T-helper 17 cell (primary cell): ENCODE data around the gene SETD3. TPM values are rescaled to one million over a fixed set of nuclear protein-coding genes. Genes with fewer than 3 reads are reported as not detected.

ENCODE experiments used
- ATAC-seq: fragments of 150-1000 bp; cut with Tn5 transposase; 2 replicates; pipeline ENCODE4 v1.10.0; 2021; ENCODE audit warnings: mild to moderate bottlenecking, moderate library complexity
- DNase-seq, 3 donors: peaks; one replicate each; pipeline versions ENCODE4 v3.0.0 to v3.0.0-alpha.2; 2020 to 2021
- H3K9me3 ChIP-seq: one replicate; pipeline ENCODE4 v1.7.0; 2013; ENCODE audit warnings: low read length, mild to moderate bottlenecking; ENCODE audit not compliant: control insufficient read depth, poor library complexity, severe bottlenecking
- H3K27ac Mint-ChIP-seq: one replicate; pipeline ENCODE4 v1.8.0; 2022; ENCODE audit warnings: mild to moderate bottlenecking, moderate library complexity, mixed read lengths
- H3K27me3 Mint-ChIP-seq: one replicate; pipeline ENCODE4 v1.8.0; 2022; ENCODE audit warnings: mixed read lengths
- H3K36me3 Mint-ChIP-seq: one replicate; pipeline ENCODE4 v1.8.0; 2022; ENCODE audit warnings: low read depth, mixed read lengths
- H3K4me1 Mint-ChIP-seq: one replicate; pipeline ENCODE4 v1.8.0; 2022; ENCODE audit warnings: mild to moderate bottlenecking, mixed read lengths
- H3K4me3 Mint-ChIP-seq: one replicate; pipeline ENCODE4 v1.8.0; 2022; ENCODE audit warnings: mild to moderate bottlenecking, moderate library complexity, mixed read lengths
- total RNA-seq, 4 donors: library from RNA in 2 of 4; stranded (reverse) in 2 of 4; gene quantifications; one replicate each; pipeline ENCODE4 v1.2.3 and lab custom pipeline; 2022 to 2026

Gene SETD3
- total RNA-seq, 2 donors from 2014 or later, result 38.2 to 47.6 TPM

GRCh38 chr14:99413172-99413571 lies 67.5 kb downstream of the SETD3 start:
- ATAC-seq, result no peak
- no peak for DNase-seq
- H3K9me3 ChIP-seq, result no peaks in the 10 kb centered on the region
- Mint-ChIP-seq H3K4me3 (no peak overlapping the region), H3K27me3 (no peaks in the 10 kb centered on the region), H3K4me1 (peaks cover 22% of the 10 kb centered on the region), H3K27ac (peak overlapping the region; percentile 78), H3K36me3 (peaks cover 7% of the 10 kb centered on the region)

DNA sequence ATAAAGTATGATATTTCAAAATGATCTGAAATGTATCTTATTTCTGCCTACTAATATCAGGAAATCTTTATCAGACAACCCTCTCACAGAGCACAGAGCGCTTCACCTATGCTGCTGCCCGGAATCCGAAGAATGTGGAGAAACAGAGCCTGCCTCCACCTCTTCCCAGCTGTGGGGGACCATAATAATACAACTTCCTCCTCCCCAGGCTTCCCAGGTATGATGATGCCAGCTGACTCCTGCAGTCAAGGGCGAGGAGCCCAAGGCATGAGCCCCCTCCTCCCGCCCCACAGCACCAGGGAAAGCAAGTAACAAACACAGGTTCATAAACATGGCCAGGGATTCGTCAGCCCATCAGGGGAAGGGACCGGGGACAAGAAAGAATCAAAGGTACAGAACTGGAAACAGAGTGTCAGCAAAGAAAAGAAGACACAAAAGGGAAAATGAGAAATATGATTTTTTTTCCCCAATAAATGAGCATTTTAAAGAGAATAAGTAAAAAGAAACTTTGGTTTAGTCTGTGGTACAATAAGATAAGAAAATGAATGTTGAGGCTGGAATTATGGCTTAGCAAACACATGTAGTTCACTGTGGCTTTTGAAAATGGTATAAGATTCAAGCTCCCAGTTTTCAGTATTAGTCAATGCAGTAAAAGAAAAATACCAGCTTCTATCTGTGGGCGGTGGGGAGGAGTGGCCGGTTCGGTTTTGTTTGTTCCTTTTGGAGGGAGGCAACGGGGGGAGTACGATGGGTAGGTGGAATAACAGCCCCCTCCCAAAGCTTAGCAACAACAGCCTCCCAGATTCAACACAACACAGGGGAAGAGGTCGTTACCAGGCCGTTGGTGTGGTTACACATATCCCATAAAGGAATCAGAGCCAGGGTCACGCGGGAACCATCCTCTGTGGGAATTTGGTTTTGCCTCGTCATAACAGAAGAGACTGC lies 68.3 kb downstream of the SETD3 start:
- Mint-ChIP-seq H3K4me3 (no peak overlapping the region), H3K27ac (peak overlapping the region; percentile 78), H3K27me3 (no peaks in the 10 kb centered on the region), H3K4me1 (peaks cover 26% of the 10 kb centered on the region), H3K36me3 (peaks cover 11% of the 10 kb centered on the region)
- H3K9me3 ChIP-seq, result no peaks in the 10 kb centered on the region
- no peak for ATAC-seq
- no peak for DNase-seq

DNA sequence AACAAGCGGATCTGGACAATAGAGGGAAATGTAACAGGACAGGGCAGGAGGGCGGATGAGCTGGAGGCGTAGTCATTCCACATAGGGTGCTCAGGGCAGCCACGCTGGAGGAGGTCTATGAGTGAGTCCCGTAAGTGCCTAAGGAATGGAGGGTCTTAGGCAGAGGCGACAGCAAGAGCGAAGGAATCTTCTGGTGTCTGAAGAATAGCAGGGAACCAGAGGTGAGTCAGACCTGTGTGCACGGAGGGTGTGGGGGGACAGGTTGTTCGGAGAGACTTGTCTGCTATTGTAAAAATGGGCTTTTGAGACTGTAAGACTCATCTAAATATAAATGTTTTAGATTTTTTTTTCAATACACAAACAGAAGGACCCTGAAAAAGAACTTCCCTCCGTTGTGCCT lies 70.6 kb downstream of the SETD3 start:
- no peaks in the 10 kb centered on the region for H3K9me3 ChIP-seq
- no peak overlapping the region for H3K4me3 Mint-ChIP-seq
- H3K27me3 Mint-ChIP-seq, result no peaks in the 10 kb centered on the region
- ATAC-seq, result no peak
- no peak overlapping the region for H3K27ac Mint-ChIP-seq
- H3K36me3 Mint-ChIP-seq, result peaks cover 11% of the 10 kb centered on the region
- peaks cover 24% of the 10 kb centered on the region for H3K4me1 Mint-ChIP-seq
- no peak for DNase-seq

GRCh38 chr14:99408971-99409289 lies 71.7 kb downstream of the SETD3 start:
- no peaks in the 10 kb centered on the region for H3K9me3 ChIP-seq
- ATAC-seq, result no peak
- Mint-ChIP-seq H3K27ac (no peak overlapping the region), H3K4me3 (no peak overlapping the region), H3K27me3 (no peaks in the 10 kb centered on the region), H3K36me3 (peaks cover 11% of the 10 kb centered on the region), H3K4me1 (peaks cover 21% of the 10 kb centered on the region)
- no peak for DNase-seq

- H3K9me3 ChIP-seq, result no peaks in the 10 kb centered on the region
- no peaks in the 10 kb centered on the region for H3K27me3 Mint-ChIP-seq
- ATAC-seq (no peak), DNase-seq (no peak)
- H3K27ac Mint-ChIP-seq, result peak overlapping the region; percentile 87
- H3K4me3 Mint-ChIP-seq, result peak overlapping the region; percentile 36
- H3K4me1 Mint-ChIP-seq, result peaks cover 19% of the 10 kb centered on the region
- peaks cover 12% of the 10 kb centered on the region for H3K36me3 Mint-ChIP-seq
Observed at GRCh38 chr14:99408286-99408970, 72.2 kb downstream of the SETD3 start.

GRCh38 chr14:99407416-99407815 lies 73.2 kb downstream of the SETD3 start:
- ATAC-seq (no peak), DNase-seq (no peak)
- H3K4me3 Mint-ChIP-seq, result no peak overlapping the region
- peaks cover 18% of the 10 kb centered on the region for H3K4me1 Mint-ChIP-seq
- no peaks in the 10 kb centered on the region for H3K27me3 Mint-ChIP-seq
- peaks cover 14% of the 10 kb centered on the region for H3K36me3 Mint-ChIP-seq
- no peaks in the 10 kb centered on the region for H3K9me3 ChIP-seq
- peak overlapping the region; percentile 87 for H3K27ac Mint-ChIP-seq

DNA sequence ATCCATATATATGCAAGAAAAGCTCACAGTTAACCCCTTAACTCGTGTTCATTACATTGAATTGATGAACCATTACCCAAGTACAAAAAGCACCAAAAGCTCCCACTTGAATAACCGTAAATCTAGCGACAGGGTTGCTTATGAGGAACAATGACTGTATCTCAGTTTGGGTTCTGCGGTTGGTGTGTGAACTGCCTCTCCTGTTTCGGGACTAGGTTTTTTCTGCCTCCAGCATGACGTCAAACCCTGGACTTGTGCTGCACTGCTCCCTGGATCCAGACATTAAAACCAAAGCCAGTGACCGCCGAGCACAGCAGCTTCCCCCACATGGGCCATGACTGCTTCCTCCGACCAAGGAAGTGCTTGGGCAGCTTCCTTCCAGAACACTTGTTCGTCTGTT lies 77.7 kb downstream of the SETD3 start:
- peaks cover 13% of the 10 kb centered on the region for H3K36me3 Mint-ChIP-seq
- peak overlapping the region; percentile 25 for H3K4me3 Mint-ChIP-seq
- no peaks in the 10 kb centered on the region for H3K9me3 ChIP-seq
- no peak for DNase-seq
- H3K27ac Mint-ChIP-seq, result peak overlapping the region; percentile 94
- H3K27me3 Mint-ChIP-seq, result no peaks in the 10 kb centered on the region
- peaks cover 13% of the 10 kb centered on the region for H3K4me1 Mint-ChIP-seq
- no peak for ATAC-seq

DNA sequence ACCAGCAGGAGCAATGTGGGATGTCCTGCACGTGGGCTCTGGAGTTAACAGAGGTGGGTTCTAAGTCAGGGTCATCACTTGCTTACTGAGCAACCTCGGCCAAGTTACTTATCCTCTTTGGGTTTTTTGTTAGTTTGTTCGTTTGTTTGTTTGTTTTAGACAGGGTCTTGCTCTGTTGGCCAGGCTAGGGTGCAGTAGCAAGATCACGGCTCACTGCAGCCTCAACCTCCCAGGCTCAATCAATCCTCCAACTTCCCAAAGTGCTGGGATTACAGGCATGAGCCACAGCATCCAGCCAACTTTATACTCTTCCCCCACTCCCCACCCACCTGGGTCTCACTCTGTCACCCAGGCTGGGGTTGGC lies 78.4 kb downstream of the SETD3 start:
- H3K9me3 ChIP-seq, result no peaks in the 10 kb centered on the region
- H3K27ac Mint-ChIP-seq, result peak overlapping the region; percentile 94
- no peaks in the 10 kb centered on the region for H3K27me3 Mint-ChIP-seq
- peaks cover 10% of the 10 kb centered on the region for H3K36me3 Mint-ChIP-seq
- peaks cover 9% of the 10 kb centered on the region for H3K4me1 Mint-ChIP-seq
- DNase-seq (no peak), ATAC-seq (no peak)
- H3K4me3 Mint-ChIP-seq, result no peak overlapping the region

- H3K4me1 Mint-ChIP-seq, result peaks cover 7% of the 10 kb centered on the region
- ATAC-seq, result no peak
- H3K4me3 Mint-ChIP-seq, result no peak overlapping the region
- H3K36me3 Mint-ChIP-seq, result peaks cover 10% of the 10 kb centered on the region
- H3K27ac Mint-ChIP-seq, result peak overlapping the region; percentile 94
- H3K9me3 ChIP-seq, result no peaks in the 10 kb centered on the region
- no peaks in the 10 kb centered on the region for H3K27me3 Mint-ChIP-seq
- DNase-seq, result no peak
Observed at GRCh38 chr14:99401621-99402284, 78.9 kb downstream of the SETD3 start.

- Mint-ChIP-seq H3K4me3 (no peak overlapping the region), H3K27ac (peak overlapping the region; percentile 94), H3K36me3 (peaks cover 10% of the 10 kb centered on the region), H3K4me1 (peaks cover 11% of the 10 kb centered on the region), H3K27me3 (no peaks in the 10 kb centered on the region)
- DNase-seq (no peak), ATAC-seq (no peak)
- H3K9me3 ChIP-seq, result no peaks in the 10 kb centered on the region
Observed at GRCh38 chr14:99401211-99401610, 79.4 kb downstream of the SETD3 start.

DNA sequence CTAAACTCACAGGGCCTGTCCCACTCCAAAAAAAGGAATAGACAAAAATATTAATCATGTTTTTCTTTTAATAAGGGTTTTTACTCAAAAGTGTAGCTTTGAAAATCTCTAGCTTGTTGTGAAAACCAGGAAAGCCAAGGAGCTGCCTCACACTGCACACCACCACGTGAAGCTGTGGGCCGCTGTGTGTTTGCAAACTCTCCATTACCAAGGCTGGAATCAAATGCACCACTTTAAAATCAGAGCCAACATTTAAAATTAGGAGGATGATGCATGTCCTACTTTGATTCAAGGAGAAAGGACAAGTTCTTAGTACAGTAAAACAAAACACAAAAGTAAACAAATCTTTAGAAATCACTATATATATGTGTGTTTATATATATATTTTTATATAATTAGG lies 83.0 kb downstream of the SETD3 start:
- H3K36me3 Mint-ChIP-seq, result peaks cover 5% of the 10 kb centered on the region
- H3K27me3 Mint-ChIP-seq, result no peaks in the 10 kb centered on the region
- H3K27ac Mint-ChIP-seq, result no peak overlapping the region
- ATAC-seq (no peak), DNase-seq (no peak)
- no peak overlapping the region for H3K4me3 Mint-ChIP-seq
- peaks cover 20% of the 10 kb centered on the region for H3K4me1 Mint-ChIP-seq
- H3K9me3 ChIP-seq, result no peaks in the 10 kb centered on the region

DNA sequence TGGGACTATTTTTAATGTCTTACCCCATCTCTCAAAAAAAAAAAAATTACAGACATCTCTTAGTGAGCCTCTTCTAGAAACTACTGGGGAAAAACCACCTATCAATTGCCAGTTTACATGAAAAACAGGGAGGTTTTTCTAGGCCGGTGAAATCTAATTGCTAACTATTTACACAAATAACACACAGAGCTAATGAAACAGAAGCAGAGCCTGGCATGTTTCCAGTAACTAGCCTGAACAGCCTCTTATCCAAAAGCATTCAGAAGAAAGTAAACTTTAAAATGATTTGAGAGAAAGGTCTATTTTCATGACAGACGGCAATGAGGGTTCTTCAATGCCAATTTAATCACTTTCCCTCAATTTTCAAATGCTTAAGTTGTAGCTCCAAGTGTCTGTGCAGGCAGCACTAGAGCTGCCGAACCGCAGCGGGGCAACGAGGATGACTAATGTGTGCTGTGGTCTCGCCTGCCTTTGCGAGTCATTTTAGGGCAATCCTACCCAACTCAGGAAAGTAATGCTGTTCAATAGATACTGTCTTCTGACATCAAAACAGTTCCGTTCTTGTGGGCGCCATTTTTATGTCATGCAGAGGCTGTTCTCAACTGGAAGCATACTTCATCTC lies 84.6 kb downstream of the SETD3 start:
- H3K27ac Mint-ChIP-seq, result peak overlapping the region; percentile 54
- peak; percentile 98 for ATAC-seq
- no peaks in the 10 kb centered on the region for H3K27me3 Mint-ChIP-seq
- peaks cover 5% of the 10 kb centered on the region for H3K36me3 Mint-ChIP-seq
- no peaks in the 10 kb centered on the region for H3K9me3 ChIP-seq
- peaks cover 16% of the 10 kb centered on the region for H3K4me1 Mint-ChIP-seq
- no peak overlapping the region for H3K4me3 Mint-ChIP-seq
- peak in 2 of 3 donors; percentile 17 to 29 for DNase-seq

GRCh38 chr14:99394602-99395156 lies 86.0 kb downstream of the SETD3 start:
- H3K27ac Mint-ChIP-seq, result no peak overlapping the region
- no peaks in the 10 kb centered on the region for H3K27me3 Mint-ChIP-seq
- H3K36me3 Mint-ChIP-seq, result peaks cover 5% of the 10 kb centered on the region
- DNase-seq (no peak), ATAC-seq (no peak)
- no peaks in the 10 kb centered on the region for H3K9me3 ChIP-seq
- H3K4me1 Mint-ChIP-seq, result peaks cover 16% of the 10 kb centered on the region
- H3K4me3 Mint-ChIP-seq, result no peak overlapping the region
